NCI-H2081 (cell line): ENCODE measurements around the gene EEA1.
A peak's percentile ranks its signal among the peaks of the same experiment; 100 is the strongest.

Experiments used
- DNase-seq, 2 experiments: peaks; one replicate each; lab custom pipeline; 2025; lab: John Stamatoyannopoulos, UW

Gene EEA1

DNA sequence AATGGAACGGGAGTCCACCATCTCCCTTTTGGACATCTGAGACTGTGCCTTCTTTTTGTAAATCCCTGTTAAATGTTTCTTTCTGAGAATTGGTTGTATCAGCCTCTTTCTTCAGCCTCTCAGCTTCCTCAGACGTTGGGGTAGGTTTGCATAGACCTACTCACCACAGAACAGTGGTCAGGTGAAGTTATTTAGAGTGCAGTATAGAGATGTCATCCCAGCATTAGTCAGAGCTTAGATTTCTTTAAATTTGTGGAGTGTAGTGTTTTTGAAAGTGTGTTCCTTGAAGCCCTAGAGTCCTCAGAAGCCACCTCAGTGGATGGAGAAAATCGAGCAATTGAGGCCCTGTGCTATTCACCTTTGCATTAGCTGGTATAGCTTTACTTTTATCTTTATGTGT, 8.9 kb upstream of the EEA1 start:
- no peak for DNase-seq

DNA sequence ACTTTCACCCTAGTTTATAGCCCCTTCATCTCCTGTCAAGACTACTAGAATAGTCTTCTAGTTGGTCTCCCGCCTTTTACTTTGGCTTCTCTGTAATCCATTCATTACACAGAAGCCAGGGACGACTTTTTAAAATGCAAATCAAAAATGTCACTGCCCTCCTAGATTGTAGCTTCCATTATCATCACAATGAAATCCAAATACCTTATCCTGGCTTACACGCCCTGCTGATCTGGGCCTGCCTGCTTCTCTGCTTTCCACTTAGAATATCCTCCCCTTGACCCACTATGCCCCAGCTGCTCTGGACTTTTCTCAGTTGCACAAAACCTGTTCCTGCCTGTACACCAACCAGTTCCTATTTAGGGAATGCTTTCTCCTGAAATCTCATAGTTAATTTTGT, 4.5 kb upstream of the EEA1 start:
- no peak for DNase-seq

DNA sequence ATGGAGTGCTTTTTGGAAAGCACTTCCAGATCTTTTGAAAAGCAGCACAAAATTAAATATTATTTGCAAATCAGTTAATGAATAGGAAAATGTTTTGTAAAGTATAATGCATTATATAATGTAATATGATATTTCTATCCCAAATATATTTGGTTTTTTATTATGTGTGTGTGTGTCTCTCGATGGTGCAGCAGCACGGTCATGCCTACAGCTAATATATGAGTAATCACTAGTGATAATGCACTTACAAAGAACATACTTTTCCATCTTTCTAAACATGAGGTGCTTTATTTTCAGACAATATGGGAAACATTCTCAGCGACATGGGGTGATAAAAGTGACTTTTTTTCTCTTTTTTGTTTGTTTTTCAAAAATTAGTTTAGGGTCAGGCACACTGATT, 1.3 kb upstream of the EEA1 start:
- DNase-seq = no peak

GRCh38 chr12:92929983-92930382, 888 bp upstream of the EEA1 start:
- DNase-seq = no peak

DNA sequence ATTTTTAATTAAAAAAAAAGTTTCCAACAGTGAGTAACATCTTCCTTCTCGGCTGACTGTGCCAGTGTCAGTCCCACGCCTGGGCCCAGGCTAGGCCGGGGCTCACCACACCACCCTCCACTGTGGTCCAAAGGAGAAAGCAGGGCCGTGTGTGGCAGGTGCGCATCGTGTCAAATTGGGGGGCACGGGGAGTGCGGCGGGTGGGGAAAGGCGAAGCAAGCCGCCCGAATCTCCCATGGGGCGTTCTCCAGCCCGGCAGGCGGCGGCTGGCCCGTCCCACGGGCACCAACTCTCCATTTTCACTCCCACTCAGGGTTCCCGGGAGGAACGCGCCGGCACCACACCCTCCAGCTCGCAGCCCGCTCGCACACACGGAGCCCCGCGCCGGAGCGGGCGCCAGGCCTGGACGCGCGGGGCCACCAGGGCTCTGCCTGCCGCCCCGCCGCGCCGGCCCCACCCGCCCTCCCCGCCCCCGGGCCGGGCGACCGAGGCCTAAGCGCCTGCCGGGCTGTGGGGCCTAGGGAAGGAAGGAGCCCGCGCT, 604 bp downstream of the EEA1 start:
- DNase-seq = peak; percentile 53 to 57

GRCh38 chr12:92927436-92928281, 1.4 kb downstream of the EEA1 start:
- no peak for DNase-seq

DNA sequence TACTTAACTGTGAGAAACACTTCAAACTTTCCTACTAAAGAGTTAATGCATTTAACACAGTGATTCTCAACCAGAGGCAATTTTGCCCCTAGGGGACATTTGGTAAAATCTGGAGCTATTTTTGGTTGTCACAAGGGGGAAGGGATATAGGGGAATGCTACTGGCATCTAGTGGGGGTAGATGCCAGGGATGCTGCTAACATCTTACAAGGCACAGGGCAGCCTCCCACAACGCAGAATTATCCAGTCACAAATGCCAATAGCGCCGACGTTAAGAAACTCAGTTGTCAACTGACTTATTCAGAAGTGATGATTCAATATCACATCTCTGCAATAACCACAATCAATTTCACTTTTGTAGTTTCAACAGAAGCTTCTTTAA, 2.0 kb downstream of the EEA1 start:
- DNase-seq = no peak

DNA sequence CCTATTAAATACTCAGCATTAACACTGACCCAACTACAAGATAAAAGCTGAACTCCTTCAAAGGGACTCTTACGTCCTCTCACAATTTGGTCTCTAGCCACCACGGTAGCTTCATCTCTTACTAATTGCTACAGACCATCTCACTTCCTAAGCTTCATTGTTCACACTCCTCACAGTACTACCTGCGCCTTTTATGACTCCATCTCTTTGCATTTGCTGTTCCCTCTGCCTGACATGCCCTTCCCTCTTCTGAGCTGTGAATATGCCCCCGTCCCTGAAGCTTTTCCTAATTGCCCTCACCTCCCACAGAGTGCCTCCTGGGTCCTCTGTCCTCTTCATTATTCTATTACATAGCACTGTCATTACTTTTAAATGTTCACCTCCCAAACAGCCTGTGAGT, 2.5 kb downstream of the EEA1 start:
- DNase-seq = no peak

GRCh38 chr12:92921877-92922276, 7.2 kb downstream of the EEA1 start:
- no peak for DNase-seq

DNA sequence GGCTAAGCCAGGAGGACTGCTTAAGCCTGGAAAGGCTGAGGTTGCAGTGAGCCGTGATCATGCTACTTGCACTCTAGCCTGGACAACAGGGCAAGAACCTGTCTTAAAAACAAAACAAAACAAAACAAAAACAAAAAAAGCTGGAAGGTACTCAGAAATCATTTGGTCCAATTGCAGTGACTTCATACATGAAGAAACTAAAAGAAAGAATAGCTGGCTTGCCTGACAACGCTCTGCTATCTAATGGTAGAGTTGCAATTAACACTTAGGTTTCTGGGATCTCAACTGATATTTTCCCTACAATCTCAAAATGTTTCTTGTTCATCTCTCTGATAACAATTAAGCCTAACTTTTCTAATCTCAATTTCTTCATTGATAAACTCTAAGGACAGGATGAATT, 13.7 kb downstream of the EEA1 start:
- no peak for DNase-seq

DNA sequence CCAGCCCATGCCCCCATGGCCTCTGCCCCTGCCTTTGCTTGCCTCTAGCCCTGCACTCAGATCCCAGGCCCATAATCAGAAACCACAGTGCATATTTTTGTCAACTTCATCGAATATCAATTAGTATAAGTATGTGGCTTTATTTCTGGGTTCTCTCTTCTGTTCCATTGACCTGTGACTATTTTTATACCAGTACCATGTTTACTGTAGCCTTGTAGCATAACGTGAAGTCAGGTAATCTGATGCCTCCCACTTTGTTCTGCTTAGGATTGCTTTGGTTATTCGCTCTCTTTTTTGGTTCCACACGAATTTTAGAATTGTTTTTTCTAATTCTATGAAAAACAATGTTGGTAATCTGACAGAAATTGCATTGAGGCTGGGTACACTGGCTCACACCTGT, 14.9 kb downstream of the EEA1 start:
- no peak for DNase-seq

DNA sequence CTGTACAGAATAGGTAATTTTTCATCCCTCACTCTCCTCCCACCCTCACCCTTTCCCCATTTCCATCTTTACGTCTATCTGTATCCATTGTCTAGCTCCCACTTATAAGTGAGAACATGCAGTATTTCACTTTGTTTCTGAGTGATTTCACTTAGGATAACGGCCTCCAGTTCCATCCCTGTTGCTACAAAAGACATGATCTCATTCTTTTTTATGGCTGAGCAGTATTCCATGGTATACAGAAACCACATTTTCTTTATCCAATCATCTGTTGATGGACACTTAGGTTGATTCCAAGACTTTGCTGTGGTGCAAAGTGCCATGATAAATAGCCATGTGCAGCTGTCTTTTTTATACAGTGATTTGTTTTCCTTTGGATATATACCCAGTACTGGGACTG, 16.4 kb downstream of the EEA1 start:
- DNase-seq = no peak

GRCh38 chr12:92912052-92912451, 17.0 kb downstream of the EEA1 start:
- no peak for DNase-seq

GRCh38 chr12:92911339-92911738, 17.8 kb downstream of the EEA1 start:
- DNase-seq = no peak

GRCh38 chr12:92908108-92908507, 21.0 kb downstream of the EEA1 start:
- DNase-seq = no peak

- DNase-seq = no peak
These were observed 23.1 kb downstream of the EEA1 start for GRCh38 chr12:92905811-92906554.

DNA sequence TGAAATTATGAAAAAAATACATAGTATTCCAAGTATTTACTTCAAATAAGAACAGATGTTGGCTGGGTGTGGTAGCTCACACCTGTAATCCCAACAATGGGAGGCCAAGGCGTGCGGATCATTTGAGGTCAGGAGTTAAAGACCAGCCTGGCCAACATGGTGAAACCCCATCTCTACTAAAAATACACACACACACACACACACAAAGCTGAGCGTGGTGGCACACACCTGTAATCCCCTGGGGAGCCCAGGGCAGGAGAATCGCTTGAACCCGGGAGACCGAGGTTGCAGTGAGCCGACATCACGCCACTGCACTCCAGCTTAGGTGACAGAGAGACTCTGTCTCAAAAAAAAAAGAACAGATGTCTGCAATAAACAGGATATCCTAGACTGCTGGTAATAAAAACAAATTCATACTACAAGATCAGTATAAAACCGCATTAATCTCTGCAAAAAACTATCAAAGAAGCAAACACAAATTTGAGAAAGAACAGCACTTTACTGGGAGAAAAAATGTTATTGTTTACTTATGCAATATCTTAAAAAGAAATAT, 23.8 kb downstream of the EEA1 start:
- DNase-seq = no peak

- DNase-seq = no peak
These were observed 28.2 kb downstream of the EEA1 start for GRCh38 chr12:92900941-92901340.

GRCh38 chr12:92899386-92900001, 29.6 kb downstream of the EEA1 start:
- DNase-seq = no peak

- DNase-seq = no peak
These were observed 30.3 kb downstream of the EEA1 start for GRCh38 chr12:92898755-92899154.

DNA sequence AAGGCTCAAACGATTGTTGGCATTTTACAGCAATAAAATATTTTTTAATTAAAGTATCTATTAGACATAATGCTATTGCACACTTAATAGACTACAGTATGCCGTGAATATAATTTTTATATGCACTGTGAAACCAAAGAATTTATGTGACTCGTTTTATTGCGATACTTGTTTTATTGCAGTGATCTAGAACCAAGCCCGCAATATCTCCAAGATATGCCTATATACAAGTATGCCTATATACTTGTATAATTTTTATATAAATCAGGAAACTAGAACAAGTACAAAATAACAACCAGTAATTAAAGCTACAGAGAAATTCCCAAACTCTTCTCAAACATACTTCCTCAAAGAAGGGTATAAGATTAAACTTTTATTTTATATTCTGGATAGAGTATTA, 31.3 kb downstream of the EEA1 start:
- no peak for DNase-seq

DNA sequence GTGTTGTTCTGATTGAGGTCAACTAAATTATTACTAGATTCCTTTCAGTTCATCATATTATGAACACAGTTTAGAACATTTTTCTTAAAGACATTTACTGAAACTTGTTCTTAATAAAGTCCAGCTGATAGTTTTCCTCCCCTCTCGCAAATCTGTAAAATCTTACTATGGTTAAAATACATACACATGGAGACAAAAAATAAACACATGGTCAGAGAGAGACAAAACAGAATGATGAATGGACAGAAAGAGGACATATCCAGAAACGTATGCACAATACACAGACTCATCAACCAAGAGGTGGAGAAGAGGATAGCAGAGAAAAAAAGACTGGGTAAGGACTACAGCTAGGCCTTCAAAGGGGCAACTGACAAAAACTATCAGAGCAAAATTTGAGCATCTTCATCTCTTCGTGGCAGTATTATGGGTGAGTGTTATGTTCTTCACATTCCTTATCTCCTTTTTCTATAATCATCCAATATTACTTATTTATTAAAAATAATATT, 38.4 kb downstream of the EEA1 start:
- no peak for DNase-seq
